Lower leg skin (tissue), 4 donors: ENCODE data around the gene NEURL4. TPM values are rescaled to one million over a fixed set of nuclear protein-coding genes. Genes with fewer than 3 reads are reported as not detected.

Experiments used
- DNase-seq, 2 donors: peaks; one replicate each; pipeline ENCODE4 v3.0.0-alpha.2; 2019; ENCODE audit warnings: low spot score in 2 of 2
- H3K4me3 ChIP-seq: fragments of 200-600 bp; sonication (generic); 2 replicates; pipeline ENCODE4 v1.5.1; 2017; ENCODE audit warnings: mild to moderate bottlenecking, low read depth; ENCODE audit not compliant: poor library complexity, severe bottlenecking
- POLR2A ChIP-seq, 2 donors: fragments of 450-650 bp; IDR thresholded peaks; one replicate each; pipeline ENCODE4 v1.6.1; 2016 to 2017; ENCODE audit warnings: antibody characterized with exemption in 2 of 2, mild to moderate bottlenecking in 1 of 2, moderate library complexity in 1 of 2
- WGBS, 2 donors: methylation state at CpG; one replicate each; pipeline ENCODE4 v1.1.5; 2018; 5-methylcytosine and 5-hydroxymethylcytosine counted together
- intact Hi-C: fragments of 100-400 bp; cut with DNase I; formaldehyde crosslinking; loops from one replicate; pipeline ENCODE4 v1.15.0; 2023; ENCODE audit warnings: low total_unique reads
- total RNA-seq, 4 donors: library from RNA; depleted of rRNA; stranded (reverse); fragments of >200 nt; gene quantifications; one replicate each; pipeline ENCODE4 v1.1.0, GENCODE V29; 2016
- TF ChIP-seq, protein P1 (sequence below), 3 donors: fragments of 450-650 bp; IDR thresholded peaks; one replicate each; pipeline ENCODE4 v1.5.1; 2016; ENCODE audit warnings: antibody characterized with exemption in 3 of 3, mild to moderate bottlenecking in 3 of 3, moderate library complexity in 2 of 3

Gene NEURL4
- total RNA-seq, 4 donors from 2014 or later, result 13.3 to 44.8 (median 22.3) TPM

DNA sequence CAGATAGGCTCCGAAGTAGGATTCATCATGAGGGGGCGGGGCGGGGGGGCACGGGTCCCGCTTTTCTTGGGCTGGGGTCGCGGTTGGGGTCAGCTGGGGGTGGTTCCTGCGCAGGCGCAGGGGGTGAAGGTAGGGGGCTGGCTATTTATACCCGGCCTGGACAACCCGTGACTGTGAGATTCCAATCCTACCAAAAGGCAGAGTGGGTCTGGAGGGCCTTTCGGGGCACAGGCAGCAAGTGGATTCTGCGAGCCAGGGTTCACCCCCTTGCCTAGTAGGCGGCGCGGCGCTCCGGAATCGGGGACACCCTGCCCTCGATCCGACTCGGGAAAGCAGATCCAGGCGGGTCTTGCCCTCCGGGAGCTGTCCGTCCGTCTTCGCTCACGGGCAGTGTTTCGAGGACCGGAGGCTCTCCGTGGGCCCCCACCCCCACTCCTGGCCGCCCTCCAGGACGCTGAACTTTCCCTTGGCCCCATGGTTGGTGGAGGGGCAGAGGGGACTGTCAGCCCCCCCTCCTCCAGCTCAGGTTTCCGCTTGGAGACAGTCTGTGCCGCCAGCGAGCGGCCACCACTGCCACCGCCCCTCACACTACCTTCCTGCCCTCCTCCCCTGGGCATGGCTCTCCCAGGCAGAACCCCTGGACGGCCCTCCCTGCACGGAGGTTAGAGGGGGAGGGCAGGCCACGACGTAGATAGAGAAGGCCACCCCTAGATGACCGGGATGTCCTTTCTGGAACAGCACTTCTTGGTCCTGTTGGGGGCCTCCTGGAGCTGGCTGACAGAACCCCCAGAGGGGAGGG is 47.0 kb downstream of the NEURL4 start:
- WGBS, 2 donors, result 7 to 8% methylated on average over 24 to 37 of the region's 43 CpGs
- intact Hi-C loops, result loop anchor here (2.0 kb wide), 1 partner anchor 61 kb away; no protein-coding TSS in a partner anchor
- DNase-seq, result peak in 1 of 2 donors; percentile 89

DNA sequence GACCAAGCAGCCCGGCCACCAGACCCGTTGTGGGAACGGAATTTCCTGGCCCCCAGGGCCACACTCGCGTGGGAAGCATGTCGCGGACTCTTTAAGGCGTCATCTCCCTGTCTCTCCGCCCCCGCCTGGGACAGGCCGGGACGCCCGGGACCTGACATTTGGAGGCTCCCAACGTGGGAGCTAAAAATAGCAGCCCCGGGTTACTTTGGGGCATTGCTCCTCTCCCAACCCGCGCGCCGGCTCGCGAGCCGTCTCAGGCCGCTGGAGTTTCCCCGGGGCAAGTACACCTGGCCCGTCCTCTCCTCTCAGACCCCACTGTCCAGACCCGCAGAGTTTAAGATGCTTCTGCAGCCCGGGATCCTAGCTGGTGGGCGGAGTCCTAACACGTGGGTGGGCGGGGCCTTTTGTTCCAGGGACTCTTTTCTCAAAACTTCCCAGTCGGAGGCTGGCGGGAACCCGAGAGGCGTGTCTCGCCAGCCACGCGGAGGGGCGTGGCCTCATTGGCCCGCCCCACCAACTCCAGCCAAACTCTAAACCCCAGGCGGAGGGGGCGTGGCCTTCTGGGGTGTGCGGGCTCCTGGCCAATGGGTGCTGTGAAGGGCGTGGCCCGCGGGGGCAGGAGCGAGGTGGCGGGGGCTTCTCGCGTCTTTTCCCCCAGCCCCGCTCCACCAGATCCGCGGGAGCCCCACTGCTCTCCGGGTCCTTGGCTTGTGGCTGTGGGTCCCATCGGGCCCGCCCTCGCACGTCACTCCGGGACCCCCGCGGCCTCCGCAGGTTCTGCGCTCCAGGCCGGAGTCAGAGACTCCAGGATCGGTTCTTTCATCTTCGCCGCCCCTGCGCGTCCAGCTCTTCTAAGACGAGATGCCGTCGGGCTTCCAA is 47.8 kb downstream of the NEURL4 start, which contains the start of gene SLC2A4:
Gene SLC2A4, plus strand, starts transcription at position 645 of the 879 bp plus-strand sequence. Its CDS starts 217 bp downstream, at position 862.
- DNase-seq, result peak; percentile 92 to 98

More for the DNA sequence above, 47.0 kb downstream of the NEURL4 start:
- H3K4me3 ChIP-seq, result peak overlapping the region; percentile 29
- TF ChIP-seq POLR2A (IDR thresholded peaks at IDR 0.05), result no peak
- TF ChIP-seq, protein P1, sequence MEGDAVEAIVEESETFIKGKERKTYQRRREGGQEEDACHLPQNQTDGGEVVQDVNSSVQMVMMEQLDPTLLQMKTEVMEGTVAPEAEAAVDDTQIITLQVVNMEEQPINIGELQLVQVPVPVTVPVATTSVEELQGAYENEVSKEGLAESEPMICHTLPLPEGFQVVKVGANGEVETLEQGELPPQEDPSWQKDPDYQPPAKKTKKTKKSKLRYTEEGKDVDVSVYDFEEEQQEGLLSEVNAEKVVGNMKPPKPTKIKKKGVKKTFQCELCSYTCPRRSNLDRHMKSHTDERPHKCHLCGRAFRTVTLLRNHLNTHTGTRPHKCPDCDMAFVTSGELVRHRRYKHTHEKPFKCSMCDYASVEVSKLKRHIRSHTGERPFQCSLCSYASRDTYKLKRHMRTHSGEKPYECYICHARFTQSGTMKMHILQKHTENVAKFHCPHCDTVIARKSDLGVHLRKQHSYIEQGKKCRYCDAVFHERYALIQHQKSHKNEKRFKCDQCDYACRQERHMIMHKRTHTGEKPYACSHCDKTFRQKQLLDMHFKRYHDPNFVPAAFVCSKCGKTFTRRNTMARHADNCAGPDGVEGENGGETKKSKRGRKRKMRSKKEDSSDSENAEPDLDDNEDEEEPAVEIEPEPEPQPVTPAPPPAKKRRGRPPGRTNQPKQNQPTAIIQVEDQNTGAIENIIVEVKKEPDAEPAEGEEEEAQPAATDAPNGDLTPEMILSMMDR (IDR thresholded peaks at IDR 0.05), result no peak

DNA sequence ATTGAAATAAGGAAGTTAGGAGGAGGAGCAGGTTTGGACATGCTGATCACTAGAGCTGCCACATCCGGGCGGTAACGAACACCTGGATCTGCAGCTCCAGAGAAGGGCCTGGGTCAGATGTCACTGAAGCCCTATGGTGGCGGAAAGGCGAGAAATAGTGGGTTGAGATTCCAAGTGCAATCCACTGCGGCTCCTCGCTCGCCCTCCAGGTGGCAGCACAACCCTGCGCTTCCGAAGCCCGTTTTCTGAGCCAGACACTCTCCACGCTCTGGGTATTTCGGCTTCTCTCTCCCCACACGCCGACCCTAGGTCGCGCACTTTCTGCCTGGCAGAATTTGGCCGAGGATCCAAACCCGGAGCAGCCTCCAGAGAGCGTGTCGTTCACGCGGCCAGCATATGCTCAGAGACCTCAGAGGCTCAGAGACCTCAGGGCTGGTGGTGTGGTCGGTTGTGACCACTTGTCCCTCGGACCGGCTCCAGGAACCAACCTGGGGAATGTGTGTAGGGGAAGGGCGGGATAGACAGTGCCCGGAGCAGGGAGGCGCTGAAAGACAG is 48.5 kb downstream of the NEURL4 start:
- no peak for TF ChIP-seq POLR2A (IDR thresholded peaks at IDR 0.05)
- TF ChIP-seq, protein P1 (IDR thresholded peaks at IDR 0.05), result peak in 1 of 3 donors; percentile 98
- 0 to 1% methylated on average over 29 of the region's 29 CpGs for WGBS, 2 donors
- H3K4me3 ChIP-seq, result peak overlapping the region; percentile 6
- peak; percentile 69 to 96 for DNase-seq
- intact Hi-C loops, result loop anchor here (2.0 kb wide), 1 partner anchor 62 kb away; no protein-coding TSS in a partner anchor

More for the DNA sequence above, 47.8 kb downstream of the NEURL4 start, which contains the start of gene SLC2A4:
- 0 to 1% methylated on average over 40 to 47 of the region's 71 CpGs for WGBS, 2 donors
- TF ChIP-seq, protein P1 (IDR thresholded peaks at IDR 0.05), result no peak
- TF ChIP-seq POLR2A (IDR thresholded peaks at IDR 0.05), result no peak
- peak within 1 kb of the TSS; percentile 29 for H3K4me3 ChIP-seq
- intact Hi-C loops, result loop anchor here (2.0 kb wide), 1 partner anchor 61 kb away; no protein-coding TSS in a partner anchor

DNA sequence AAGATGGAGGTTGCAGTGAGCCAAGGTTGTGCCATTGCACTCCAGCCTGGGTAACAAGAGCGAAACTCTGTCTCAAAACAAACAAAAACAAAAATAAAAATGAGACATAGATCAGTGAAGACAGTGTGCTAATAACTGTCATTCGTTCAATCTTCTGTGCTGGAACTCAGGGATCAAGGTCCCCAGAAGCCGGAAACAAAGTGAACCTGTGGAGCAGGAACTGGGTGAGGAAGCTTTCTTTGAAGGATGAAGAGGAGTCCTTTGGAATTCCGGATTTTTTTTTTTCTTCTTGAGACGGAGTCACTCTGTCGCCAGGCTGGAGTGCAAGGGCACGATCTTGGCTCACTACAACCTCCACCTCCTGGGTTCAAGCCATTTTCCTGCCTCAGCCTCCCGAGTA is 49.7 kb downstream of the NEURL4 start:
- TF ChIP-seq, protein P1 (IDR thresholded peaks at IDR 0.05), result no peak
- TF ChIP-seq POLR2A (IDR thresholded peaks at IDR 0.05), result no peak
- H3K4me3 ChIP-seq, result no peak overlapping the region
- intact Hi-C loops, result no loop called here
- DNase-seq, result no peak
- WGBS, 2 donors, result 78 to 81% methylated on average over 8 of the region's 8 CpGs

DNA sequence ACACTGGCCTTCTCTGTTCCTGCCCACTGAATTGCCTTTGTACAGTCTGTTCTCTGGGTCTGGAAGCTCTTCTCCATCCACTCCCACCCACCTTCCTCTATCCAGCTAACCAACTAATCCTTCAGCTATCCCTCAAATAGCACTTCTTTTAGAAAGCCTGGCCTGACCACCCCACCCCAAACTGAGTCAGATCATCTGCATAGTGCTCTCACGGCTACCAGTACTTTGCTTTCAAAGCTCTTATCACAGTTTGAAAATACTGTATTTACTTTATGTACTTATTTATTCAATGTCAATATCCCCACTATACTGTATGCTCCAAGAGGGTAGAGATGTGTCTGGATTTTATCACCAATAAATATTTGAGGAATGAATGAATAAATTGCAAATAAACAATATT is 62.4 kb downstream of the NEURL4 start:
- intact Hi-C loops, result no loop called here
- H3K4me3 ChIP-seq, result no peak overlapping the region
- 64 to 70% methylated on average over 1 of the region's 1 CpG for whole genome bisulfite sequencing, 2 donors
- TF ChIP-seq, protein P1 (IDR thresholded peaks at IDR 0.05), result no peak
- TF ChIP-seq POLR2A (IDR thresholded peaks at IDR 0.05), result no peak
- no peak for DNase-seq
